ENCODE measurements around the gene GNPDA1.
"Not testable (repeated sequence)": the region's sequence is repeated elsewhere in the genome, so short reads cannot be mapped to it uniquely, and the experiment has no call there.

The GNPDA1 gene

DNA sequence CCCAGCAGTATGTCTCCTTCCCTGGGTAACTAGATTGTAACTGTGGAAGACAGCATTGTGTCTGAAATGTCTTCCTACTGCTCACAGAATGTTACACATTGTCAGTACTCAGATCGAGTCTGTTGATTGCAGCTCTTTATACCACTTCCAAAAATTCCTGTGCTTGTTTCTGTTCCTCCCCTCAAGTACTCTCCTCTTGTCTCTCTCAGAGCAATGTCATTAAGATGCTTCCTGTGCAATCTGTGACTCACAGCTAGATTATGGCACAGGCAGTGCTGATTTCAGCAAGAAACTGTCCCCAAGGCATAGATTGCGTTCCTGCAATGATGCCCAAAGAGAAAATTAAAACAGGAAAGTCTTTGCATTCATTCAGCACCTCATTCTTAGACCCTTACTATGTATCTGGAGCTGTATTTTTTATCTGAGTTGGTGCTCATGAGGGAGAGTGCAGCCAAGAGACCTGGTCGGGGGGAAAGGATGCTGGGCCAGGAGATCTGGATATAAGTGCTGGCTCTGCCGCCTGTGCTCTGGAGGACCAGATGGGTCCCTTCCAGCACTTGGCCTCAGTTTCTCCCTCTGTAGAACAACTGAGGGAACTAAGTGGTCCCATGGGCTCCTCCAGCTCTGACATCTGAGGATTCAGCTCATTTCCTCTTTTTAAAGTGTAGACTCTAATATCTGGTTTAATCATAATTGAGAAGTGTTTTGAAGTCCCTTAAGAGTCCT is 40.8 kb upstream of the GNPDA1 start:
- no peak overlapping the region for H3K4me3 ChIP-seq (ENCODE audit: low read depth, low read length)
- in situ Hi-C loops (cut with HindIII; ENCODE audit: low sequenced_read_pairs): no loop called here
- peak; percentile 42 for DNase-seq (ENCODE audit: low read depth, low spot score)
- TF ChIP-seq, protein P1, sequence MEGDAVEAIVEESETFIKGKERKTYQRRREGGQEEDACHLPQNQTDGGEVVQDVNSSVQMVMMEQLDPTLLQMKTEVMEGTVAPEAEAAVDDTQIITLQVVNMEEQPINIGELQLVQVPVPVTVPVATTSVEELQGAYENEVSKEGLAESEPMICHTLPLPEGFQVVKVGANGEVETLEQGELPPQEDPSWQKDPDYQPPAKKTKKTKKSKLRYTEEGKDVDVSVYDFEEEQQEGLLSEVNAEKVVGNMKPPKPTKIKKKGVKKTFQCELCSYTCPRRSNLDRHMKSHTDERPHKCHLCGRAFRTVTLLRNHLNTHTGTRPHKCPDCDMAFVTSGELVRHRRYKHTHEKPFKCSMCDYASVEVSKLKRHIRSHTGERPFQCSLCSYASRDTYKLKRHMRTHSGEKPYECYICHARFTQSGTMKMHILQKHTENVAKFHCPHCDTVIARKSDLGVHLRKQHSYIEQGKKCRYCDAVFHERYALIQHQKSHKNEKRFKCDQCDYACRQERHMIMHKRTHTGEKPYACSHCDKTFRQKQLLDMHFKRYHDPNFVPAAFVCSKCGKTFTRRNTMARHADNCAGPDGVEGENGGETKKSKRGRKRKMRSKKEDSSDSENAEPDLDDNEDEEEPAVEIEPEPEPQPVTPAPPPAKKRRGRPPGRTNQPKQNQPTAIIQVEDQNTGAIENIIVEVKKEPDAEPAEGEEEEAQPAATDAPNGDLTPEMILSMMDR (IDR thresholded peaks at IDR 0.05; ENCODE audit: low read depth, low read length): no peak

DNA sequence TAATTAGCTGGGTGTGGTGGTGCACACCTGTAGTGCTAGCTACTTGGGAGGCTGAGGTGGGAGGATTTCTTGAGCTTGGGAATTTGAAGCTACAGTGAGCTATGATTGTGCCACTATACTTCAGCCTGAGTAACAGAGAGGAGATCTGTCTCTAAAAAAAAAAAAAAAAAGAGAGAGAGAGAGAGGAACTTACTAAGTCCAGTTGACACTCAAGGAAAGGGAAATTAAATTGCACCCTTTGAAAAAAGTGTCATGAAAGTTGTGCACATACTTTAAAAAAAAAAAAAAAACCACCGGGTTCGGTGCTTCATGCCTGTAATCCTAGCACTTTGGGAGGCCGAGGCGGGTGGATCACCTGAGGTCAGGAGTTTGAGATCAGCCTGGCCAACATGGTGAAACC is 39.2 kb upstream of the GNPDA1 start:
- DNase-seq (ENCODE audit: low read depth, low spot score); in situ Hi-C loops (cut with HindIII; ENCODE audit: low sequenced_read_pairs); H3K4me3 ChIP-seq (ENCODE audit: low read depth, low read length): not testable (repeated sequence)

GRCh38 chr5:142048272-142048671 is 35.4 kb upstream of the GNPDA1 start:
- DNase-seq (ENCODE audit: low read depth, low spot score): no peak
- TF ChIP-seq, protein P1 (IDR thresholded peaks at IDR 0.05; ENCODE audit: low read depth, low read length): no peak
- in situ Hi-C loops (cut with HindIII; ENCODE audit: low sequenced_read_pairs): no loop called here
- no peak overlapping the region for H3K4me3 ChIP-seq (ENCODE audit: low read depth, low read length)

DNA sequence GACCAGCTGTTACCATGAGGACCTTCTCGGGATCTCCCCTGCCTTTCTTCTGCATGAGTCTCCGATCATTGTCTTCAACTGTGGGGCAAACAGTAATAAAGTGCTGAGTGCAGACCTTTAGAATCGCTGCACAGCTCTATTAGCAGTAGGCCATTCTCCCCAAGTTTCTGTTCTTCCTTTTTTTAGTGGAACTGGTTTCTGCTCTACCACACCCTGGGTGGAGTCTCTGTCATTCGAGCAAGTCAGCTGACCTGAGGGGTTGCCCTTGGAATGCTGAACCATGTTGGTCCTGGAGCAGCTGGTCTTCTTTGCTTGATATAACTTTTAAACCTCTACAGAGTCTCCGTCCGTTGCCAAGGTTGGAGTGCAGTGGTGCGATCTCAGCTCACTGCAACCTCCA is 33.4 kb upstream of the GNPDA1 start:
- no peak overlapping the region for H3K4me3 ChIP-seq (ENCODE audit: low read depth, low read length)
- in situ Hi-C loops (cut with HindIII; ENCODE audit: low sequenced_read_pairs): no loop called here
- DNase-seq (ENCODE audit: low read depth, low spot score): no peak
- TF ChIP-seq, protein P1 (IDR thresholded peaks at IDR 0.05; ENCODE audit: low read depth, low read length): no peak

DNA sequence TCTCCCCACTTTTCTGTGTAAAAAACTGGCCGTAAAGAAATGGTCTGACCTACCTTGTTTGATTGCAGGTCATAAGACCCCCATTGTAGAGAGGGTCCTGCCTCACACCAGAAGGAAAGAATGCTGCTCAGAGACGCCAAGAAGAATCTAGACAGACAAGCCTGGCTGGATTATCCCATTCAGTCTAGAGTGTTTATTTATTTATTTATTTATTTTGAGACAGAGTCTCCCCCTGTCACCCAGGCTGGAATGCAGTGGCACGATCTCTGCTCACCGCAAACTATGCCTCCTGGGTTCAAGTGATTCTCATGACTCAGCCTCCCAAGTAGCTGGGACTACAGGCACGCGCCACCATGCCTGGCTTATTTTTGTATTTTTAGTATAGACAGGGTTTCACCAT is 28.1 kb upstream of the GNPDA1 start:
- H3K4me3 ChIP-seq (ENCODE audit: low read depth, low read length); in situ Hi-C loops (cut with HindIII; ENCODE audit: low sequenced_read_pairs); DNase-seq (ENCODE audit: low read depth, low spot score): not testable (repeated sequence)

DNA sequence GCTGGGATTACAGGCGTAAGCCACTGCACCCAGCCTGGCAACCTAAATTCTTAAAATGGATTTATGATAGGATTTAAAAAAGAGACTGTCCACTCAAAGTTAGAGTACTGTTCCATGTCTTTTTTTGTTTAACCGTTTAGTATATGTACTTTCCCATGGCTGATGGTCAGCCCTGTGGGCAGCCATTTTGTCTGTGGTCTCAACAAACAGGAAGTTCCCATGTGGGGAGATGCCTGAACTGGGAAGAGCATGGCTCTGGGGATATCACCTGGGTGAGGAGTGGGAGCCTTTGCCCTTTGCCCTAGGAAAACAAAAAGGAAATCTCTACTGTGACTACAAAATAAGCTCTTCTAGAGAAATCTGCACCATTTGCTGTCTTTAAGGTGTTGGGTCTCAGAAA is 27.5 kb upstream of the GNPDA1 start:
- in situ Hi-C loops (cut with HindIII; ENCODE audit: low sequenced_read_pairs): no loop called here

GRCh38 chr5:142038735-142039134 is 25.9 kb upstream of the GNPDA1 start:
- TF ChIP-seq, protein P1 (IDR thresholded peaks at IDR 0.05; ENCODE audit: low read depth, low read length): no peak
- in situ Hi-C loops (cut with HindIII; ENCODE audit: low sequenced_read_pairs): no loop called here
- H3K4me3 ChIP-seq (ENCODE audit: low read depth, low read length): no peak overlapping the region
- no peak for DNase-seq (ENCODE audit: low read depth, low spot score)

More for the DNA sequence above, 27.5 kb upstream of the GNPDA1 start:
- TF ChIP-seq, protein P1 (IDR thresholded peaks at IDR 0.05; ENCODE audit: low read depth, low read length): no peak
- no peak for DNase-seq (ENCODE audit: low read depth, low spot score)
- no peak overlapping the region for H3K4me3 ChIP-seq (ENCODE audit: low read depth, low read length)

- in situ Hi-C loops (cut with HindIII; ENCODE audit: low sequenced_read_pairs); DNase-seq (ENCODE audit: low read depth, low spot score); H3K4me3 ChIP-seq (ENCODE audit: low read depth, low read length): not testable (repeated sequence)
These were observed 24.8 kb upstream of the GNPDA1 start for GRCh38 chr5:142037599-142037998.

All from astrocyte of the spinal cord (primary cell).